ENCODE measurements around the gene KIFC3.
"Not testable (repeated sequence)": the region's sequence is repeated elsewhere in the genome, so short reads cannot be mapped to it uniquely, and the experiment has no call there.

KIFC3 gene

GRCh38 chr16:57755061-57755684 is 47.1 kb downstream of the KIFC3 start:
- no peak for DNase-seq

- no peak for DNase-seq
Measured at GRCh38 chr16:57754354-57755060, 47.8 kb downstream of the KIFC3 start.

- DNase-seq: no peak
Measured at GRCh38 chr16:57753448-57754353, 48.6 kb downstream of the KIFC3 start.

GRCh38 chr16:57752581-57753447 is 49.5 kb downstream of the KIFC3 start:
- no peak for DNase-seq

- DNase-seq: no peak
Measured at GRCh38 chr16:57752203-57752580, 50.1 kb downstream of the KIFC3 start.

DNA sequence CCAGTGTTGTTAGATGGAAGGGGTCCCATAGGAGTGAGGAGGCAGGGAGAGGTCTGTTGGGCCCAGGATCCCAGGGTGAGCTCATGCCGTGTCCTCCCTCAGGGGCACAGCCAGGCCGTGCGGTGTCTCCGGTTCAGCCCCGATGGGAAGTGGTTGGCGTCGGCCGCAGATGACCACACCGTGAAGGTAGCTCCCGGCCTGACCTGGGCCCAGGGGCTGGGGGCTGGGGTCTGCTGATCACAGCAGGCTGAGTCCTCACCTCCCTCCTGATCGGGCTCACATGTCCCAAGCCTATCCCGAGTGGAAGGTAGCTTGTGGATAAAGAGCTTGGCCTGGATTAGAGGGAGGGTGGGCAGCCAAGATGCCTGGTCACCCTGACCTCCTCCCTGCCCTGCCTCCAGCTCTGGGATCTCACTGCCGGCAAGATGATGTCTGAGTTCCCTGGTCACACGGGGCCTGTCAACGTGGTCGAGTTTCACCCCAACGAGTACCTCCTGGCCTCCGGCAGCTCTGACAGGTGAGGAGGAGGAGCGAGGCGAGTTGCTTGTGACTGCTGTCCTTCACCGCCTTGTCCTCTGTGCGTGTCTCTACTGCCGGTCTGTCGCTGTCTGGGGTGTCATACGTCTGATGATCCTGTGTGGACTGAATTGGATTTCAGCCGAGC is 50.6 kb downstream of the KIFC3 start:
- DNase-seq: no peak

DNA sequence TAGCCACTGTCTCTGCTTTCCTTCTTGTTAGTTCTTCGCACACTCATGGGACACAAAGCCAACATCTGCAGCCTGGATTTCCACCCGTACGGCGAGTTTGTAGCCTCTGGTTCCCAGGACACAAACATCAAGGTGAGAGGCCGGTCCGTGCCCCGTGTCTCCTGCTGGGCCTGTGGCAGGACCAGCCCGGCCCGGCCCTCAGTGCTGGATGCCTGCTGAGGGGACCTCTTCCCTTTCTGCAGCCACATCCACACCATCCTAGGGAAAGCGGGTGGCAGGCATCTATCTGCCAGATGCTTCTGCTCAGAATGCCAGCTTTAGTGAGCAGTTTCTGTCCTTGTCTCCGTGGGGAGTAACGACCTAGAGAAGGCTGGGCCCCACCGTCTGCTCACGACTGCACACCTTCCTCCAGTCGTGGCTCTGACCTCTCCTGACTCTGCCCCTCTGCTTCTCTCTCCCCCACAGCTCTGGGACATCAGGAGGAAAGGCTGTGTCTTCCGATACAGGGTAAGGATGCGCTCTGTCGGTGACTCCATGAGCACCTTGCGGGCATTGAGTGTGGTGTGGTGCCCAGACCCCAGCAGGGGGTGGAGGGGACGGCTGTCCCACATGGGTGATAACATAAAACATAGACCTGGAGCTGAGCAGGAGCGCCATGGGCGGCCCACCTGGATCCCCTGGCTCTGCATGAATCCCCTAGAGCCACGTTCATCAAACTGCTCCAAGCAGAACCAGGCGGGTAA is 51.3 kb downstream of the KIFC3 start:
- DNase-seq: no peak

DNA sequence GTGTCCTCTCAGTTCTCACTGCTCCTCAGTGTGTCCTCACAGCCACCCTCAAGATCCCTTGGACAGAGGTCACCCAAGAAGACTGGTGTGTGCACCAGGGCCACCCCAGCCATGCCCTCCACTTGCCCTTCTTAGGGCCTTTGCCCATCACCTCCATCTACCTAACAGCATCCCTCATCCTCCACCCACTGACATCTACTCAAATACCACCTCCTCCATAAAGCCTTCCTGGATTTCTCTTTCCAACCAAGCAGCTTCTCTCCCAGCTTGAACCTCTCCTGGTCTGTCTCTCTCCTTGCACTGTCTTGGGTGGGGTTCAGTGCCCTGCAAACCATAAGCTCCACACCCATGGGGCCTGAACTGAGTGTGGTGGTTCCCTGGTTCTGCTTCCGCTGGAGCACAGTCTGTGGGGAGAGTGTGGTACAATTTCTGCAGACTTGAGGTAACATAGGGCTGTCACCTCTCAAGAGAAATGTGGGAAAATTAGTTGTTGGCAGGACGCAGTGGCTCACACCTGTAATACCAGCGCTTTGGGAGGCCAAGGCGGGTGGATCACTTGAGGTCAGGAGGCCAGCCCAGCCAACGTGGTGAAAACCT is 52.3 kb downstream of the KIFC3 start:
- DNase-seq: no peak

GRCh38 chr16:57749101-57749692 is 53.1 kb downstream of the KIFC3 start:
- no peak for DNase-seq

DNA sequence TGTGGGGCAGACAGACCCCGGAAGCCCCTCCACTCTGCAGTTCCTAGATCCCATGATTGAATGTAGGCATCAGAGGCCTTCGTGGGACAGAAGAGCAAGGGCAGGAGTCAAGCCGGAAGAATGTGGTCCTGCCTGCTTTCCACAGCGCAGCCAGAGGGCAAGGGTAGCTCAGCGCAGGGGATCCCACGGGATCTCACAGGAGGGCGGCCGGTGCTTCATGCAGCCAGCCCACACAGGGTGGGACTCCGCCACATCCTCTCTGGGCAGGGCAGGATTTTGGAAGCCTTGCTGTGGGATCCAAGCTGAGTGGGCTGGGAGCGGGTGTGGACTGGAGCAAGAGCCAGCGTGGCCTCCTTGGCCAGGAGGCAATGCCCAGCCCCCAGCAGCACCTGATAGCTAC is 53.7 kb downstream of the KIFC3 start:
- DNase-seq: no peak

DNA sequence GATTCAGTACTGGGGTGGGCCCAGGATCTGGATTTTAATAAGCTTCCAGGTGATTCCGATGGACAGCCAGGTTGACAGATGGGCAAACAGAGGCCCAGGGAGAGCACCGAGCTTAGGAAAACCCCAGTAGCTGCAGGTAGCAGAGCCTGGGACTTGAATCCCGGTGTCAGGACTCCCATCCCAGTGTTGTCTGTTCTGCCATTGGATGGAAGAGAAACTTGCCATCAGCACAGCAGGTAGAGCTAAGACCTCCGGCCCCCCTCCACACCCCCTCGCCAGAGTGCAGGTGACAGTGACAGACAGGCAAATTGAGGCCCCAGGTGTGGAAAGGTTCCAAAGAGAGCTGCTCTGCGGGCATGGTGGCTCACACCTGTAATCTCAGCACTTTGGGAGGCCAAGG is 54.3 kb downstream of the KIFC3 start:
- no peak for DNase-seq

- peak in 1 of 51 donors; percentile 14 for DNase-seq
Measured at GRCh38 chr16:57747496-57747895, 54.8 kb downstream of the KIFC3 start.

DNA sequence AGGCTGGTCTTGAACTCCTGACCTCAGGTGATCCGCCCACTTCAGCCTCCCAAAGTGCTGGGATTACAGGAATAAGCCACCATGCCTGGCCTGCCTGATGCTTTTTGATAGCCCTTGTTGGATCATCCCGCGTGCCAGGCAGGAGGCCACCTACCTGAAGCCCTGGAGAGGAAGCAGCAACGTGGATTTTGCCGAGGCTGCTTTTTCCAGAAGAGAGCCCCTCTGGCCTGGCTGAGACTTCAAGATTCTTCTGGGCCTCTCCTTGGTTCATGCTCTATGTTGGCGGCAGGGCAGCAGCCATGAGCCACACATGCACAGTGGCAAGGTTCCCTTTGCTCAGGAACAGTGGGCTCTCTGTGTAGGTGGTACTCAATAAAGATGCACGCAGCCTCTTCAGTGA is 55.2 kb downstream of the KIFC3 start:
- no peak for DNase-seq

DNA sequence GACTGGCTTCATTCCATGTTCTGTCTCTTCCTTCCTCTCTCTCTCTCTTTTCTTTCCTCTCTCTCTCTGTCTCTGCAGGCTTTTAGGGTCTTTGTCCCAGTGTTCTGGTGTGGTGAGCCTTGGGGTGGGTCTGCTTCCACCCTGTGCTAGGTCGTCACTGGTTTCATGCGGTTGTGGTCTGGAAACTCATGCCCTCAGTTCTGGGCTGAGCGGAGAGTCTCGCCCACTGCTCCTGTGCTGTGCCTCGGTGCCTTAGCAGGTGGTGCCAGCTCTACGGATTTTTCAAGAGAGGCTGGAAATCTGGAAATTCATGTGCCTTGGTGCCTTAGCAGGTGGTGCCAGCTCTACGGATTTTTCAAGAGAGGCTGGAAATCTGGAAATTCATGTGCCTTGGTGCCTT is 56.0 kb downstream of the KIFC3 start:
- DNase-seq: not testable (repeated sequence)

DNA sequence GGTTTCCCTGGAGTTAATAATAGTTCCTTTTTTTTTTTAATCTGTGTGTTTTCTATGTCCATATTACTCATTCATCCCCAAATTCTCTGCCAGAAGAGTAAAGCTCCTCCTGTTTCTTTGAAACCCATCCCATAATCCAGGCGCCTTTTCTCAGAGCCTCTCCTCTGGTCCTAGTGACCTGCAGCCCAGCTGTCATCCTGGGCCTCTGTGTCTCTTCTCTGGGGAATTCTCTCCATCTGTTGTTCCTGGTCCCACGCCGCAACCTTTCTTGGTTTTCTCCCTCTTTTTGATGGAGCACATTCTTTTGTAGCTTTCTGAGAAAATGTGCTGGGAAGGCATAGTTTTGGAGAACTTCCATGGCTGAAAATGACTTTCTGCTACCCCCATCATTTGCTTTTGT is 56.5 kb downstream of the KIFC3 start:
- no peak for DNase-seq

- DNase-seq: no peak
Measured at GRCh38 chr16:57744642-57744903, 57.7 kb downstream of the KIFC3 start.

DNA sequence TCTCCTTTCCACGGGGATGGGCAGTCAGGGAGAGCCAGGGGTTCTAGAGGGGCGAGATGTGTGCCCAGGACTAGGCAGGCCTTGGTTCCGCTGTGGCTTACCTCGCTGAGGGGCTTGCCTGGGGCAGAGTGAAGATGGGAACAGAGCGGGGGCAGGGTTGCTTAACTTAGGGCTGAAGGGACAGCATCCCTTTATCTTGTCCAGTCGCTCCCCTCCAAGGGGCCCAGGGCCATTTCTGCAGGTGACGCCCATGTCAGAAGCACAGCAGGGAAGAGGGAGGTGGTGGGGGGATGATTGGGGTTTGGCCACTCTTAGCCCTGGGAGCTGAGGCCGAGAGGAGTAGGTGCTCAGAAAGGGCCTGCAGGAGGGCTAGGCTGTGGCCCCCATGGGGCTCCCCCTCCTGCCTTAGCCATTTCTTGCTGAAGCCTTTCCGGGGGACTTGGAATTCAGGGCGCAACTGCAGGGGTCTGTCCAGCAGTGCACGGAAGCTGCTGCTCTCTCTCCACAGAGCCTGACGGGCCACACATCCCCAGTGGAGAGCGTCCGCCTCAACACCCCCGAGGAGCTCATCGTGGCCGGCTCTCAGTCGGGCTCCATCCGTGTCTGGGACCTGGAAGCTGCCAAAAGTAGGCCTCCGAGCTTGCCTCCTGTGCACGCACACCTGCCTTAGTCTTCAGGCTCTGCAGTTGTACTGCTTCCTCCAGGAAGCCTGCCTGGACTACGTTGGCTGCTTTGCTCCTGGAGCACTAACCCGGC is 58.2 kb downstream of the KIFC3 start:
- no peak for DNase-seq

DNA sequence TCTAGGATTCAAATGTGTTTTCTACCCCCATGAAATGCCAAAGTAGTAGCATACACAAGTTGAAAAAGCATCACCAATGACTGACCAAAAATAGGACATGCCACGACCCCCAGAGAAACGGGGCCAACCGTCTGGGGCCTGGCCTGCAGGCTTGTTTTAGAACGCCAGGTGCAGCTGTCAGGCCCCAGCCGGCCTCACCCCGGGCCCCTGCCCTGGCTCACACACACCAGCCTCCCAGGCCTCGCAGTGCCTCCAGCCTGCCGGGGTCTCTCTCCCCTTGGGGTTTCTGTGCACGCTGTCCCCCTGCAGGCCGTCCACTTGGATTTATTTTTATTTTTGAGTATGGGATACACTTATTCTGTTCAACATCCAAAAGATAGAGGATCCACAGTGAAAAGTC is 58.8 kb downstream of the KIFC3 start:
- no peak for DNase-seq

DNA sequence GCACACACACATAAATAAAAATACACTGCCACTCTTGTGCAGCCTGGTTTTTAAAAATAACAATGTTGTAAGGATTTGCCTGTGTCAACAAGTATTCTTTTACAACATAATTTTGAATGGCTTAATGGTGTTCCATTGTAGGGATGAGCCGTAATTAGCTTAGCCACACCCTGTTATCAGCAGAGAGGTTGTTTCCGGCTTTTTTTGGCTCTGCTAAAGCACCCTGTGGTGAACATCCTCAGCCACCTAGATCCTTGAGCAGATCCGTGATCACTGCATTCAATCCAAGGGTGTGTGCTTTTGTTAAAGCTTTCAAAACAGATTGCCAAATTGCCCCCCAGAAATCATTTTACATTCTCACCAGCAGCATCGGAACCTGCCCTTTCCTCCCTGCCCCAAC is 59.7 kb downstream of the KIFC3 start:
- DNase-seq: no peak

Measured in hypothalamus (tissue), 51 donors.